Lower leg skin (tissue), 3 donors: ENCODE data around the gene SST.

Experiments used
- CTCF ChIP-seq, 3 donors: fragments of 450-650 bp; IDR thresholded peaks; one replicate each; pipeline ENCODE4 v1.5.1; 2016; ENCODE audit warnings: antibody characterized with exemption in 3 of 3, mild to moderate bottlenecking in 3 of 3, moderate library complexity in 2 of 3
- POLR2A ChIP-seq, 2 donors: fragments of 450-650 bp; IDR thresholded peaks; one replicate each; pipeline ENCODE4 v1.6.1; 2016 to 2017; ENCODE audit warnings: antibody characterized with exemption in 2 of 2, mild to moderate bottlenecking in 1 of 2, moderate library complexity in 1 of 2

GRCh38 chr3:187694801-187695200, 24.6 kb upstream of the SST start:
- TF ChIP-seq CTCF (IDR thresholded peaks at IDR 0.05) (no peak), POLR2A (IDR thresholded peaks at IDR 0.05) (no peak)
